ENCODE measurements around the gene TSEN15.
A peak's percentile ranks its signal among the peaks of the same experiment; 100 is the strongest.

Gene TSEN15

DNA sequence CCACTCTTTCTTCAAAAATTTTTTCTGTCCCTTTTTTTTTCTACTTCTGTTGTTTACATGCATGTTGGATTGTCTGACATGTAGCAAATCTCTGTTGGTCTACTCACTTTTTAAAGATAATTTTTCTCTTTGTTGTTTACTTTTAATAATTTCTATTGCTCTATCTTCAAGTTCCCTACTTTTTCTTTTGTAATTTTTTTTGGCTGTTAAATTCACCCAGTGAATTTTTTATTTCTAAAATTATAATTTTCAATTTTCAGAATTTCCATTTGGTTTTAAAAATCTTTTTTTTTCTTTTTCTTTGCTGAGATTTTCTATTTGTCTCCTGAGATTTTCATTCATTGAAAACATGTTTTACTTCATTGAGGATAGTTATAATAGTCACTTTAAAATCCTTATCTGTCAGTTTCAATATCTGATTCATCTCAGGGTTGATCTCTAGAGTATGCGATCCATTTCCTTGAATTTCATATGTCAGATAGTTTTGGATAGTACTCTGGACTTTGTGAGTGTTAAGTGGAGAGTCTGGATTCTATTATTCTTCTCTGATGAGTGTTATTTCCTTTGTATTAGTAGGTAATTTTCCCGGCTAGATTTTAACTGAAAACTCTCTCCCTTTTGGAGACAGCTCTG lies 1.6 kb upstream of the TSEN15 start:
- TF ChIP-seq ARNTL (CRISPR knock-in tag; IDR thresholded peaks at IDR 0.05; ENCODE audit: borderline replicate concordance, low read depth) (no peak), OSR1 (CRISPR knock-in tag; IDR thresholded peaks at IDR 0.05) (no peak), ZC3H10 (CRISPR knock-in tag; IDR thresholded peaks at IDR 0.05) (no peak), TOX (CRISPR knock-in tag; IDR thresholded peaks at IDR 0.05; ENCODE audit: borderline replicate concordance) (no peak), ZFP3 (CRISPR knock-in tag; IDR thresholded peaks at IDR 0.05) (no peak), BACH2 (CRISPR knock-in tag; IDR thresholded peaks at IDR 0.05; ENCODE audit: borderline replicate concordance) (no peak), GLIS3 (CRISPR knock-in tag; IDR thresholded peaks at IDR 0.05) (no peak), TCF4 (CRISPR knock-in tag; IDR thresholded peaks at IDR 0.05; ENCODE audit: borderline replicate concordance) (no peak), SNAI2 (CRISPR knock-in tag; IDR thresholded peaks at IDR 0.05) (no peak), ISL1 (CRISPR knock-in tag; IDR thresholded peaks at IDR 0.05) (no peak), PATZ1 (CRISPR knock-in tag; IDR thresholded peaks at IDR 0.05; ENCODE audit: borderline replicate concordance) (no peak)
- peak; percentile 18 for ATAC-seq

DNA sequence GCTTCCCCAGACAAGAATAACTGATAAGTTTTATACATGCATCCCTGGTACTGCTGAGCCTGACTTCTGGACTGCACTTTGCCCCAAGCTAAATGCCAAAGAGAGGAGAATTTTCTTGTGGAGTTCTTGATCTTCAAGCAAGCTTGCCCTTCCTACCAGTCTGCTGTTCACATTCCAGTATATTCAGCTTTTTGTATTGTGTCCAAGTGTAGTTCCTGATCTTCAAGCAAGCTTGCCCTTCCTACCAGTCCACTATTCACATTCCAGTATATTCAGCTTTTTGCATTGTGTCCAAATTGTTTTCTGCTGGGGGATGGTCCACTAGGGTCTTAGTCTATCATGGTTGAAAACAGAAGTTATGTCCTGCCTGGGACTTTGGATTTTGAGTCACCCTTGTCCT lies 894 bp upstream of the TSEN15 start:
- TF ChIP-seq ZNF70 (CRISPR knock-in tag; IDR thresholded peaks at IDR 0.05) (no peak), TCF4 (CRISPR knock-in tag; IDR thresholded peaks at IDR 0.05; ENCODE audit: borderline replicate concordance) (no peak), CSDC2 (CRISPR knock-in tag; IDR thresholded peaks at IDR 0.05) (no peak), ZNF565 (CRISPR knock-in tag; conservative IDR thresholded peaks at IDR 0.05; ENCODE audit: low read depth) (no peak), OSR1 (CRISPR knock-in tag; IDR thresholded peaks at IDR 0.05) (no peak), PATZ1 (CRISPR knock-in tag; IDR thresholded peaks at IDR 0.05; ENCODE audit: borderline replicate concordance) (no peak), CREB5 (CRISPR knock-in tag; IDR thresholded peaks at IDR 0.05; ENCODE audit: low read depth) (no peak), PPARA (CRISPR knock-in tag; IDR thresholded peaks at IDR 0.05; ENCODE audit: borderline replicate concordance) (no peak), ZFP30 (CRISPR knock-in tag; IDR thresholded peaks at IDR 0.05) (no peak), ZFP3 (CRISPR knock-in tag; IDR thresholded peaks at IDR 0.05) (no peak), ARNTL (CRISPR knock-in tag; IDR thresholded peaks at IDR 0.05; ENCODE audit: borderline replicate concordance, low read depth) (no peak), RARB (CRISPR knock-in tag; IDR thresholded peaks at IDR 0.05) (no peak), ISL1 (CRISPR knock-in tag; IDR thresholded peaks at IDR 0.05) (no peak), BACH2 (CRISPR knock-in tag; IDR thresholded peaks at IDR 0.05; ENCODE audit: borderline replicate concordance) (no peak), ZNF8 (CRISPR knock-in tag; IDR thresholded peaks at IDR 0.05) (no peak), ZC3H10 (CRISPR knock-in tag; IDR thresholded peaks at IDR 0.05) (no peak), TOX (CRISPR knock-in tag; IDR thresholded peaks at IDR 0.05; ENCODE audit: borderline replicate concordance) (no peak)
- TF ChIP-seq, protein P1, sequence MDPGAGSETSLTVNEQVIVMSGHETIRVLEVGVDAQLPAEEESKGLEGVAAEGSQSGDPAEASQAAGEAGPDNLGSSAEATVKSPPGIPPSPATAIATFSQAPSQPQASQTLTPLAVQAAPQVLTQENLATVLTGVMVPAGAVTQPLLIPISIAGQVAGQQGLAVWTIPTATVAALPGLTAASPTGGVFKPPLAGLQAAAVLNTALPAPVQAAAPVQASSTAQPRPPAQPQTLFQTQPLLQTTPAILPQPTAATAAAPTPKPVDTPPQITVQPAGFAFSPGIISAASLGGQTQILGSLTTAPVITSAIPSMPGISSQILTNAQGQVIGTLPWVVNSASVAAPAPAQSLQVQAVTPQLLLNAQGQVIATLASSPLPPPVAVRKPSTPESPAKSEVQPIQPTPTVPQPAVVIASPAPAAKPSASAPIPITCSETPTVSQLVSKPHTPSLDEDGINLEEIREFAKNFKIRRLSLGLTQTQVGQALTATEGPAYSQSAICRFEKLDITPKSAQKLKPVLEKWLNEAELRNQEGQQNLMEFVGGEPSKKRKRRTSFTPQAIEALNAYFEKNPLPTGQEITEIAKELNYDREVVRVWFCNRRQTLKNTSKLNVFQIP (CRISPR knock-in tag; IDR thresholded peaks at IDR 0.05; ENCODE audit: borderline replicate concordance, low read depth): no peak
- TF ChIP-seq, protein P2, sequence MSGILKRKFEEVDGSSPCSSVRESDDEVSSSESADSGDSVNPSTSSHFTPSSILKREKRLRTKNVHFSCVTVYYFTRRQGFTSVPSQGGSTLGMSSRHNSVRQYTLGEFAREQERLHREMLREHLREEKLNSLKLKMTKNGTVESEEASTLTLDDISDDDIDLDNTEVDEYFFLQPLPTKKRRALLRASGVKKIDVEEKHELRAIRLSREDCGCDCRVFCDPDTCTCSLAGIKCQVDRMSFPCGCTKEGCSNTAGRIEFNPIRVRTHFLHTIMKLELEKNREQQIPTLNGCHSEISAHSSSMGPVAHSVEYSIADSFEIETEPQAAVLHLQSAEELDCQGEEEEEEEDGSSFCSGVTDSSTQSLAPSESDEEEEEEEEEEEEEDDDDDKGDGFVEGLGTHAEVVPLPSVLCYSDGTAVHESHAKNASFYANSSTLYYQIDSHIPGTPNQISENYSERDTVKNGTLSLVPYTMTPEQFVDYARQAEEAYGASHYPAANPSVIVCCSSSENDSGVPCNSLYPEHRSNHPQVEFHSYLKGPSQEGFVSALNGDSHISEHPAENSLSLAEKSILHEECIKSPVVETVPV (CRISPR knock-in tag; IDR thresholded peaks at IDR 0.05): no peak
- ATAC-seq: peak; percentile 18

DNA sequence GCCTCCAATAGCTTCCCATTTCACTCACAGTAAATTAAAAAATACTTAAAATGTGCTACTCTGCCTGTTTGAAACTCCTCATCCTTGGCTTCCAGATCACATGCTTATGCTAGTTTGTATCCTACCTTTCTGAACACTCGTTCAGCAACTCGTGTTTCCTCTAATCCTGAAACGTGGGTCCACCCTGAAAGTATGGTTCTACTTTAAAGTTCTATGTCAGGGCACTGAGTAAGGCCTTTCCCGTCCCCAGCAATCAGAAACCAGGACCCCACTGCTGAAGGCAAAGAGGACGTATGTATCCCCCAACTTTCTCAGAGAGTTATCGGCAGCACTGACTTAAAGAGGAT lies 419 bp upstream of the TSEN15 start:
- ATAC-seq: peak; percentile 6; the same call in 2 of the 3 replicates
- no peak for TF ChIP-seq ZC3H10 (CRISPR knock-in tag; IDR thresholded peaks at IDR 0.05)
- TF ChIP-seq, protein P2 (CRISPR knock-in tag; IDR thresholded peaks at IDR 0.05): no peak
- TF ChIP-seq, protein P1 (CRISPR knock-in tag; IDR thresholded peaks at IDR 0.05; ENCODE audit: borderline replicate concordance, low read depth): no peak
- no peak for TF ChIP-seq BACH2 (CRISPR knock-in tag; IDR thresholded peaks at IDR 0.05; ENCODE audit: borderline replicate concordance)
- no peak for TF ChIP-seq GLIS3 (CRISPR knock-in tag; IDR thresholded peaks at IDR 0.05)
- TF ChIP-seq TSHZ2 (CRISPR knock-in tag; IDR thresholded peaks at IDR 0.05): no peak
- no peak for TF ChIP-seq SNAI2 (CRISPR knock-in tag; IDR thresholded peaks at IDR 0.05)
- TF ChIP-seq ZFP3 (CRISPR knock-in tag; IDR thresholded peaks at IDR 0.05): no peak

Measured in SK-N-SH treated with all-trans-retinoic acid at 6 μM for 48 hours (cell line).